Stomach (tissue), 9 donors: ENCODE measurements around the gene CAMSAP1. TPM values are rescaled to one million over a fixed set of nuclear protein-coding genes. Genes with fewer than 3 reads are reported as not detected.

Experiments
- DNase-seq, 2 donors: peaks; one replicate each; pipeline versions ENCODE4 v3.0.0 to v3.0.0-alpha.2; 2013 to 2019
- H3K27ac ChIP-seq, 5 donors: fragments of 200-600 bp in 4 of 5; sonication (generic) in 4 of 5; one replicate each; pipeline ENCODE4 v1.5.1; 2013 to 2019; ENCODE audit warnings: mild to moderate bottlenecking in 1 of 5, moderate library complexity in 1 of 5
- H3K27me3 ChIP-seq, 3 donors: fragments of 200-600 bp; sonication (generic); one replicate each; pipeline ENCODE4 v1.5.1; 2017 to 2019; ENCODE audit warnings: mixed run types in 1 of 3
- H3K36me3 ChIP-seq, 4 donors: fragments of 200-600 bp; sonication (generic); 1 replicate in 3 of 4; 2 replicates in 1 of 4; pipeline ENCODE4 v1.5.1; 2016 to 2019
- H3K4me1 ChIP-seq, 4 donors: fragments of 200-600 bp; sonication (generic); one replicate each; pipeline ENCODE4 v1.5.1; 2016 to 2019
- H3K4me3 ChIP-seq, 4 donors: fragments of 200-600 bp; sonication (generic) in 3 of 4; one replicate each; pipeline ENCODE4 v1.5.1; 2016 to 2019; ENCODE audit warnings: mild to moderate bottlenecking in 1 of 4
- H3K9me3 ChIP-seq, 4 donors: fragments of 200-600 bp; sonication (generic); one replicate each; pipeline ENCODE4 v1.5.1; 2016 to 2019
- EP300 ChIP-seq: sonication (generic); formaldehyde crosslinking; IDR thresholded peaks from one replicate; pipeline ENCODE4 v1.6.1; 2017; ENCODE audit warnings: antibody characterized with exemption
- POLR2A ChIP-seq, 4 donors: fragments of 450-650 bp; IDR thresholded peaks; one replicate each; pipeline ENCODE4 v1.6.1; 2016; ENCODE audit warnings: antibody characterized with exemption in 4 of 4, control low read depth in 2 of 4, mild to moderate bottlenecking in 1 of 4, moderate library complexity in 1 of 4
- POLR2AphosphoS5 ChIP-seq, 3 donors: sonication (generic); formaldehyde crosslinking; IDR thresholded peaks; one replicate each; pipeline ENCODE4 v1.6.1; 2016; ENCODE audit warnings: antibody characterized with exemption in 3 of 3
- WGBS, 5 donors: extraction: QIAGEN DNeasy Blood & Tissue Kit in 3 of 5; methylation state at CpG; one replicate each; pipeline versions ENCODE4 v1.1.5 to v1.1.7; 2013 to 2018; 5-methylcytosine and 5-hydroxymethylcytosine counted together
- intact Hi-C: fragments of 100-400 bp; cut with DNase I; formaldehyde crosslinking; loops from one replicate; pipeline ENCODE4 v1.15.1; 2023; ENCODE audit warnings: low total_unique reads
- polyA plus RNA-seq, 3 donors: library from polyadenylated mRNA; stranded (reverse); fragments of 200-250 nt; gene quantifications; one replicate each; pipeline ENCODE4 v1.2.3, GENCODE V29; 2013
- total RNA-seq, 5 donors: library from RNA; depleted of rRNA; stranded (reverse); fragments of >200 nt; gene quantifications; one replicate each; pipeline versions ENCODE4 v1.1.0 to v1.2.3, GENCODE V29; 2014 to 2016
- TF ChIP-seq, protein P1 (sequence below), 7 experiments: fragments of 450-650 bp in 4 of 7; fragments of 200-600 bp in 3 of 7; sonication (generic) in 3 of 7; IDR thresholded peaks; one replicate each; pipeline ENCODE4 v1.5.1; 2016 to 2019; ENCODE audit warnings: antibody characterized with exemption in 7 of 7, control low read depth in 2 of 7, mild to moderate bottlenecking in 1 of 7
- donor health status: healthy with polysubstance abuse.
- donor health status: Bipolar disorder and iron deficiency.
- donor health status: healthy.

CAMSAP1 gene
- total and polyA plus RNA-seq, 8 donors = 2.4 to 238 (median 12.7) TPM

DNA sequence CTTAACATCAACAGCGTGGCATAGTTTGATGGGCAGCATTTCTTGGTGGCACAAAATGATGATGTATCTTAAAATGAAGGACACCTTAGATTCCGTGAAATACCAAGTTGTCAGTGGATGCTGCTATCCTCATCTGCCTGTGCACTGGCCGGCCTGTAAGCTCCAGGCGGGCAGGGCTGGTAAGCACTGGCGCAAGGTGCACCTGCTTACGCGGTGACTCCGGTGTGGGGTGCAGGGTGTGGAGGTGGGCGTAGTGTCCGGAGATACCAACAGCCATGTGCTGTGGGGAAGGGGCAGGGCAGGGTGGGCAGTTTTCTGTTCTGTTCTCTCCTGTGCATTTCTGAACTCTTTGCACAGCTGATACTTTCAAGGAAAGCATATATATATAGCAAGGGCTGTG is 103.9 kb downstream of the CAMSAP1 start:
- no peaks in the 10 kb centered on the region for H3K27me3 ChIP-seq
- WGBS, 5 donors = 86 to 91% (median 90%) methylated on average over 10 of the region's 10 CpGs
- peaks cover 0 to 4% (median 0%) of the 10 kb centered on the region in 4 donors for H3K9me3 ChIP-seq
- intact Hi-C loops = no loop called here
- TF ChIP-seq, protein P1, sequence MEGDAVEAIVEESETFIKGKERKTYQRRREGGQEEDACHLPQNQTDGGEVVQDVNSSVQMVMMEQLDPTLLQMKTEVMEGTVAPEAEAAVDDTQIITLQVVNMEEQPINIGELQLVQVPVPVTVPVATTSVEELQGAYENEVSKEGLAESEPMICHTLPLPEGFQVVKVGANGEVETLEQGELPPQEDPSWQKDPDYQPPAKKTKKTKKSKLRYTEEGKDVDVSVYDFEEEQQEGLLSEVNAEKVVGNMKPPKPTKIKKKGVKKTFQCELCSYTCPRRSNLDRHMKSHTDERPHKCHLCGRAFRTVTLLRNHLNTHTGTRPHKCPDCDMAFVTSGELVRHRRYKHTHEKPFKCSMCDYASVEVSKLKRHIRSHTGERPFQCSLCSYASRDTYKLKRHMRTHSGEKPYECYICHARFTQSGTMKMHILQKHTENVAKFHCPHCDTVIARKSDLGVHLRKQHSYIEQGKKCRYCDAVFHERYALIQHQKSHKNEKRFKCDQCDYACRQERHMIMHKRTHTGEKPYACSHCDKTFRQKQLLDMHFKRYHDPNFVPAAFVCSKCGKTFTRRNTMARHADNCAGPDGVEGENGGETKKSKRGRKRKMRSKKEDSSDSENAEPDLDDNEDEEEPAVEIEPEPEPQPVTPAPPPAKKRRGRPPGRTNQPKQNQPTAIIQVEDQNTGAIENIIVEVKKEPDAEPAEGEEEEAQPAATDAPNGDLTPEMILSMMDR (IDR thresholded peaks at IDR 0.05) = no peak
- TF ChIP-seq POLR2AphosphoS5 (IDR thresholded peaks at IDR 0.05) (no peak), EP300 (no peak), POLR2A (IDR thresholded peaks at IDR 0.05) (no peak)
- H3K36me3 ChIP-seq = peaks cover 0 to 4% (median under 1%) of the 10 kb centered on the region in 4 donors
- H3K4me3 ChIP-seq = no peak overlapping the region
- DNase-seq = no peak
- no peaks in the 10 kb centered on the region for H3K4me1 ChIP-seq
- H3K27ac ChIP-seq = no peak overlapping the region

GRCh38 chr9:135802876-135803419 is 104.4 kb downstream of the CAMSAP1 start:
- no peak overlapping the region for H3K4me3 ChIP-seq
- H3K27ac ChIP-seq = no peak overlapping the region
- peaks cover 0 to 4% (median 0%) of the 10 kb centered on the region in 4 donors for H3K9me3 ChIP-seq
- WGBS, 5 donors = 67 to 77% (median 72%) methylated on average over 14 to 18 of the region's 18 CpGs
- TF ChIP-seq EP300 = no peak
- TF ChIP-seq, protein P1 (IDR thresholded peaks at IDR 0.05) = no peak
- no peak for TF ChIP-seq POLR2AphosphoS5 (IDR thresholded peaks at IDR 0.05)
- TF ChIP-seq POLR2A (IDR thresholded peaks at IDR 0.05) = no peak
- intact Hi-C loops = no loop called here
- no peaks in the 10 kb centered on the region for H3K4me1 ChIP-seq
- H3K36me3 ChIP-seq = peaks cover 0 to 3% (median 0%) of the 10 kb centered on the region in 4 donors
- no peaks in the 10 kb centered on the region for H3K27me3 ChIP-seq
- DNase-seq = no peak

GRCh38 chr9:135801070-135801469 is 106.3 kb downstream of the CAMSAP1 start:
- Histone ChIP-seq H3K27ac (no peak overlapping the region), H3K4me3 (no peak overlapping the region), H3K4me1 (no peaks in the 10 kb centered on the region), H3K36me3 (no peaks in the 10 kb centered on the region), H3K27me3 (no peaks in the 10 kb centered on the region), H3K9me3 (peaks cover 0 to 4% (median 0%) of the 10 kb centered on the region in 4 donors)
- TF ChIP-seq, protein P1 (IDR thresholded peaks at IDR 0.05) = no peak
- TF ChIP-seq EP300 = no peak
- no peak for TF ChIP-seq POLR2A (IDR thresholded peaks at IDR 0.05)
- TF ChIP-seq POLR2AphosphoS5 (IDR thresholded peaks at IDR 0.05) = no peak
- WGBS, 5 donors = 85 to 92% (median 88%) methylated on average over 6 of the region's 6 CpGs
- intact Hi-C loops = no loop called here
- DNase-seq = no peak

- intact Hi-C loops = no loop called here
- no peak overlapping the region for H3K27ac ChIP-seq
- H3K36me3 ChIP-seq = no peaks in the 10 kb centered on the region
- DNase-seq = no peak
- no peak overlapping the region for H3K4me3 ChIP-seq
- H3K27me3 ChIP-seq = no peaks in the 10 kb centered on the region
- no peaks in the 10 kb centered on the region for H3K4me1 ChIP-seq
- WGBS, 5 donors = 89 to 96% (median 93%) methylated on average over 13 of the region's 13 CpGs
- H3K9me3 ChIP-seq = peaks cover 0 to 4% (median 0%) of the 10 kb centered on the region in 4 donors
- TF ChIP-seq POLR2A (IDR thresholded peaks at IDR 0.05) (no peak), EP300 (no peak), POLR2AphosphoS5 (IDR thresholded peaks at IDR 0.05) (no peak)
- TF ChIP-seq, protein P1 (IDR thresholded peaks at IDR 0.05) = no peak
Observed at GRCh38 chr9:135799261-135799660, 108.1 kb downstream of the CAMSAP1 start.
